PFSK-1 (cell line): Measurements from ENCODE around the gene IFT74.

Experiments
- FOXP2 ChIP-seq: optimal IDR thresholded peaks from 2 replicates; pipeline ENCODE3; 2011; ENCODE audit warnings: borderline replicate concordance, control low read depth, inconsistent platforms; ENCODE audit not compliant: insufficient read depth; ENCODE audit errors: extremely low read length, extremely low read depth
- POLR2AphosphoS5 ChIP-seq: IDR thresholded peaks from 2 replicates; pipeline ENCODE4 v1.6.1; 2012; ENCODE audit warnings: low read depth, mild to moderate bottlenecking, control low read depth, low read length, moderate library complexity
- REST ChIP-seq, 2 experiments: IDR thresholded peaks; 2 replicates each; pipeline versions ENCODE4 v1.6.1 to v1.8.0; 2011 to 2012; ENCODE audit warnings: low read depth in 2 of 2, low read length in 2 of 2, control low read depth in 1 of 2, inconsistent platforms in 1 of 2, mild to moderate bottlenecking in 1 of 2, moderate library complexity in 1 of 2; ENCODE audit not compliant: insufficient read depth in 1 of 2
- SIN3A ChIP-seq: IDR thresholded peaks from 2 replicates; pipeline ENCODE4 v1.6.1; 2012; ENCODE audit warnings: mild to moderate bottlenecking, low read length, moderate library complexity, borderline replicate concordance; ENCODE audit not compliant: insufficient read depth
- TAF1 ChIP-seq: IDR thresholded peaks from 2 replicates; pipeline ENCODE4 v1.6.1; 2012; ENCODE audit warnings: low read length, control low read depth, borderline replicate concordance; ENCODE audit not compliant: insufficient read depth

IFT74 gene

GRCh38 chr9:27059412-27059811 is 103.2 kb downstream of the IFT74 start:
- TF ChIP-seq TAF1 (no peak), REST (IDR thresholded peaks at IDR 0.05; ENCODE audit: insufficient read depth in 1 of 2, low read depth in 2 of 2, low read length in 2 of 2) (no peak), POLR2AphosphoS5 (no peak), FOXP2 (no peak), SIN3A (no peak)

- no peak for TF ChIP-seq FOXP2
- TF ChIP-seq POLR2AphosphoS5: no peak
- no peak for TF ChIP-seq SIN3A
- TF ChIP-seq TAF1: no peak
- no peak for TF ChIP-seq REST (IDR thresholded peaks at IDR 0.05; ENCODE audit: insufficient read depth in 1 of 2, low read depth in 2 of 2, low read length in 2 of 2)
These were observed 103.7 kb downstream of the IFT74 start for GRCh38 chr9:27059907-27060306.

- TF ChIP-seq POLR2AphosphoS5 (no peak), TAF1 (no peak), SIN3A (peak; percentile 33; the same call in 1 of the 2 replicates)
These were observed 109.1 kb downstream of the IFT74 start for GRCh38 chr9:27065288-27065687.

- TF ChIP-seq FOXP2: no peak
- no peak for TF ChIP-seq TAF1
These were observed 117.9 kb downstream of the IFT74 start for GRCh38 chr9:27073841-27074728.

GRCh38 chr9:27078685-27079084 is 122.5 kb downstream of the IFT74 start:
- TF ChIP-seq REST (IDR thresholded peaks at IDR 0.05; ENCODE audit: insufficient read depth in 1 of 2, low read depth in 2 of 2, low read length in 2 of 2) (no peak), POLR2AphosphoS5 (no peak), TAF1 (no peak), SIN3A (no peak), FOXP2 (no peak)

GRCh38 chr9:27085456-27085855 is 129.2 kb downstream of the IFT74 start:
- no peak for TF ChIP-seq SIN3A
- TF ChIP-seq TAF1: no peak
- TF ChIP-seq REST (IDR thresholded peaks at IDR 0.05; ENCODE audit: insufficient read depth in 1 of 2, low read depth in 2 of 2, low read length in 2 of 2): no peak
- TF ChIP-seq POLR2AphosphoS5: no peak
- TF ChIP-seq FOXP2: no peak
